HFF-Myc (cell line): ENCODE results near the gene MIER1.

Experiments used
- DNase-seq: peaks from one replicate; pipeline ENCODE4 v3.0.0-alpha.2; 2011; ENCODE audit warnings: low read depth; ENCODE audit errors: extremely low read depth
- H3K4me3 ChIP-seq: replicated peaks from 2 replicates; pipeline ENCODE4 v1.5.1; 2011; ENCODE audit warnings: low read depth, mild to moderate bottlenecking, control low read depth, low read length
- TF ChIP-seq, protein P1 (sequence below): IDR thresholded peaks from 2 replicates; pipeline ENCODE4 v1.5.1; 2012; ENCODE audit warnings: mild to moderate bottlenecking, low read depth, low read length, control low read depth; ENCODE audit errors: missing control alignments

Gene MIER1

GRCh38 chr1:66993076-66993475 is 68.3 kb downstream of the MIER1 start:
- TF ChIP-seq, protein P1, sequence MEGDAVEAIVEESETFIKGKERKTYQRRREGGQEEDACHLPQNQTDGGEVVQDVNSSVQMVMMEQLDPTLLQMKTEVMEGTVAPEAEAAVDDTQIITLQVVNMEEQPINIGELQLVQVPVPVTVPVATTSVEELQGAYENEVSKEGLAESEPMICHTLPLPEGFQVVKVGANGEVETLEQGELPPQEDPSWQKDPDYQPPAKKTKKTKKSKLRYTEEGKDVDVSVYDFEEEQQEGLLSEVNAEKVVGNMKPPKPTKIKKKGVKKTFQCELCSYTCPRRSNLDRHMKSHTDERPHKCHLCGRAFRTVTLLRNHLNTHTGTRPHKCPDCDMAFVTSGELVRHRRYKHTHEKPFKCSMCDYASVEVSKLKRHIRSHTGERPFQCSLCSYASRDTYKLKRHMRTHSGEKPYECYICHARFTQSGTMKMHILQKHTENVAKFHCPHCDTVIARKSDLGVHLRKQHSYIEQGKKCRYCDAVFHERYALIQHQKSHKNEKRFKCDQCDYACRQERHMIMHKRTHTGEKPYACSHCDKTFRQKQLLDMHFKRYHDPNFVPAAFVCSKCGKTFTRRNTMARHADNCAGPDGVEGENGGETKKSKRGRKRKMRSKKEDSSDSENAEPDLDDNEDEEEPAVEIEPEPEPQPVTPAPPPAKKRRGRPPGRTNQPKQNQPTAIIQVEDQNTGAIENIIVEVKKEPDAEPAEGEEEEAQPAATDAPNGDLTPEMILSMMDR: no peak
- H3K4me3 ChIP-seq: no peak overlapping the region
- no peak for DNase-seq

DNA sequence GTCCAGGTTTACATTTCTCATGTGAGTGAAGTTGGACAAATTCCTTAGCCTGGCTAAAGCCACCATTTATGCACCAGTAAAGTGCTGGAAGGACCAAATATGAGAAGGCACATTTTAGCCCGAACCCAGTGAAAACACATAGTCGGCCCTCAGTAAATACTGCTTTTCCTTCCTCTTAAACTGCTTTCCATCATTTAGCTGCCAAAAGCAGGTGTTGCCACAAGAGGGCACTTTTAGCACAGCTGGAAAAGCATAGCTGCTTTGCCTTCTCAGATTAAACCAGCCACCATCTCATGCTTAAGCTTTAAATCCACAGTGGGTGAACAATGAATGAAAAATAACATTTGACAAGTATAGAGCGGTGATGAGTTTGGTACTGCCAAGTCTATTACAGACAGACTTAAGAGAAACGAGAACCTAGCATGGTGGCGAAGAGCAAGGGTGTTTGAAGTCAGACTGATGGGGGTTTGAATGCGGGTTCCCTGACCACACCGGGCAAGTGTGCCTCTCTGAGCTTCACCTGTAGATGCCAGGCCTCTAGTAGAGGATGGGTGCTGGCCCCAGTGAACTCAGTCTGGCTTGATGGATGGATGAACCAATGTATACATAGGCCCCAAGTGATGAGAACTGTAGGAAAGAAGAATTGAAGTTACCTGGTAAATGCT is 71.4 kb downstream of the MIER1 start:
- DNase-seq: peak; percentile 45
- no peak overlapping the region for H3K4me3 ChIP-seq
- TF ChIP-seq, protein P1: peak; percentile 82

GRCh38 chr1:66998972-66999371 is 74.2 kb downstream of the MIER1 start:
- TF ChIP-seq, protein P1: no peak
- no peak for DNase-seq
- H3K4me3 ChIP-seq: no peak overlapping the region

DNA sequence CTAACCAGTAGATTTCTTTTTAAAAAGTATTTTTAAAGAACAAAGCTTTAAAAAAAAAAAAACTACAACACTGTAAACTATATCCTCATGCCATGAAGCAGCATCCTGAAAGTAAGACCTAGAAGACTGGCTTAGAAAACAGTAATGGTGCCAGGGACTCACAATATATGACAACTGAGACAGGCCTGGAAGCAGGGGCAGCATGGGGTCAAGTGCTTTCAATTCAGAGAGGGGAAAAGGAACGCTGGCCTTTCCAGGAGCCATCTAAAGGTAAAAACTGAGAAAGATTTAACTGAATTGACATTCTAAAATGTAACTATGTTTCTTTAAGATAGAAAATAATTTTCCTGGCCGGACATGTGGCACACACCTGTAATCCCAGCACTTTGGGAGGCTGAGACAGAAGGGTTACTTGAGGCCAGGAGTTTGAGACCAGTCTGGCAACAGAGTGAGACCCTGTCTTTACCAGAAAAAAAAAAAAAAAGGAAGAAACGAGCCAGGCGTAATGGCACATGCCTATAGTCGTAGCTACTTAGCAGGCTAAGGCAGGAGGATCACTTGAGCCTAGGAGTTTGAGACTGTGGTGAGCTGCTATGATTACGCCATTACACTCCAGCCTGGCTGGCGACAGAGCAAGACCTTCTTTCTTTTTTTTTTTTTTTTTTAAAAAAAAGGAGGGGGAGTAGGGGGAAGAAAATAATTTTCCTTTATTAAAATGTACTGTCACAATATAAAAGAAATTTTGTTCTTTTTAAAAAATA is 75.0 kb downstream of the MIER1 start:
- no peak overlapping the region for H3K4me3 ChIP-seq
- TF ChIP-seq, protein P1: no peak
- no peak for DNase-seq

DNA sequence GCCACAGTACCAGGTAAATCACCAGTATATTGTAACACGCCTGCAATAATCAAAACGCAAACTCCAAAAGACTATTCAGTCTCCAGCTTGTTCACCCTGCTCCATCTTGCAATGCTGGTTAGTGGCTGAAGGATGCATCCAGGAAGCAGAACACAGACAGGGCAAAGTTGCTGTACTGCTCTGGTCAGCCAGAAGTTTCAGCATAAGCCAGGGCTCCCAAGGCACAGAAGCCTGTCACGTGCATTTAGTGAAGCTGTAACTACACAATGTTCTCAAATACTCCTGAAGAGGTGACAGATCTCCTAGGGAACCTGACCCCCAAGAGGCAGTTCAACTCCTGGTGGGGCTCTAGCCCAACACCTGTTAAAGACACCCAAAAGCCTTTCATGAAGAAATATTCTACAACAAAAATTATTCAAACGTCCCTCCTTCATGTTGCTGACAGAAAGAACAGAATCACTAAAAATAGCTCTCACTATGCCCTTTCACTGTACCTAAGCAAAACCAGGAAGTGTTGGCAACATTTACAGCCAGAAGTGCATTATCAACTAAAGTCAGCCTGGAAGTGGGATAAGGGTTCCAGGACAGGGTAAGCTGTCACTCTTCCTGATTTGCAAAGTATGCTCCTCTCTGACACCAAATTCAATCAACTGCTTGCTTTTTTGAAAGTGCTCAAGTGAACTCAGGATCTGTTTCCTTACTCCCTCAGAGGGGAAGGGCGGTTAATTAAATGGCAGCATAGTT is 77.1 kb downstream of the MIER1 start:
- no peak for DNase-seq
- TF ChIP-seq, protein P1: no peak
- H3K4me3 ChIP-seq: no peak overlapping the region

- TF ChIP-seq, protein P1: no peak
- no peak for DNase-seq
Observed at GRCh38 chr1:67004176-67004575, 79.4 kb downstream of the MIER1 start.

More at GRCh38 chr1:67004176-67004575, 79.4 kb downstream of the MIER1 start:
- H3K4me3 ChIP-seq: no peak overlapping the region
